B cell (primary cell): Measurements from ENCODE around the gene CAPNS1. TPM values are rescaled to one million over a fixed set of nuclear protein-coding genes. Genes with fewer than 3 reads are reported as not detected.
A peak's percentile ranks its signal among the peaks of the same experiment; 100 is the strongest.

Experiments used
- ATAC-seq: fragments of 200-7000 bp; cut with Tn5 transposase; one replicate; pipeline ENCODE4 v1.10.0; 2021; ENCODE audit warnings: low read depth, mild to moderate bottlenecking, moderate number of reproducible peaks, moderate library complexity
- CTCF ChIA-PET: fragments of 350-600 bp; sonication (Branson Sonifier 250); formaldehyde crosslinking; loops from one replicate; lab custom pipeline; 2021; ENCODE audit warnings: antibody characterized with exemption, inconsistent platforms; lab: Charles Lee
- POLR2A ChIA-PET: fragments of 350-600 bp; sonication (Branson Sonifier 250); formaldehyde crosslinking; loops from one replicate; lab custom pipeline; 2021; ENCODE audit warnings: antibody characterized with exemption; lab: Charles Lee
- DNase-seq: peaks from one replicate; pipeline ENCODE4 v3.0.0; 2013
- H2AFZ ChIP-seq: 2 replicates; pipeline ENCODE4 v1.6.1; 2012; ENCODE audit warnings: mild to moderate bottlenecking, low read depth, low read length; ENCODE audit not compliant: insufficient read depth, poor library complexity, severe bottlenecking
- H3K27ac ChIP-seq, 2 donors: 1 replicate in 1 of 2; 2 replicates in 1 of 2; pipeline ENCODE4 v1.5.1; 2012 to 2013; ENCODE audit warnings: low read length in 2 of 2, mild to moderate bottlenecking in 2 of 2, moderate library complexity in 1 of 2
- H3K27me3 ChIP-seq, 4 experiments: fragments of 200-600 bp in 1 of 4; sonication (generic) in 1 of 4; replicated peaks in 1 of 4; 1 replicate in 2 of 4; 2 replicates in 2 of 4; pipeline versions ENCODE4 v1.6.1 to v1.7.0; 2013 to 2016; ENCODE audit warnings: low read length in 3 of 4, mild to moderate bottlenecking in 2 of 4, mixed read lengths in 1 of 4, moderate library complexity in 1 of 4; ENCODE audit not compliant: insufficient read depth in 4 of 4, control insufficient read depth in 3 of 4; ENCODE audit errors: control extremely low read depth in 1 of 4
- H3K36me3 ChIP-seq, 2 experiments: replicated peaks in 1 of 2; 1 replicate in 1 of 2; 2 replicates in 1 of 2; pipeline versions ENCODE4 v1.6.1 to v1.7.1; 2013; ENCODE audit warnings: low read length in 1 of 2; ENCODE audit not compliant: insufficient read depth in 2 of 2, control insufficient read depth in 1 of 2; ENCODE audit errors: control extremely low read depth in 1 of 2, extremely low read depth in 1 of 2
- H3K4me1 ChIP-seq, 2 donors: fragments of 200-600 bp in 1 of 2; sonication (generic) in 1 of 2; 1 replicate in 1 of 2; 2 replicates in 1 of 2; pipeline versions ENCODE4 v1.5.1 to v1.6.1; 2013 to 2017; ENCODE audit warnings: low read length in 2 of 2; ENCODE audit not compliant: control insufficient read depth in 2 of 2, insufficient read depth in 2 of 2
- H3K4me2 ChIP-seq: replicated peaks from 2 replicates; pipeline ENCODE3; 2012; ENCODE audit warnings: mild to moderate bottlenecking, low read depth, low read length; ENCODE audit not compliant: poor library complexity, severe bottlenecking
- H3K4me3 ChIP-seq, 5 experiments: fragments of 200-600 bp in 1 of 5; sonication (generic) in 1 of 5; 1 replicate in 3 of 5; 2 replicates in 2 of 5; pipeline versions ENCODE4 v1.5.1 to v1.7.0; 2011 to 2016; ENCODE audit warnings: low read length in 4 of 5, mild to moderate bottlenecking in 4 of 5, low read depth in 2 of 5, control low read depth in 1 of 5, moderate library complexity in 1 of 5; ENCODE audit not compliant: insufficient read depth in 1 of 5; ENCODE audit errors: control extremely low read depth in 1 of 5, extremely low read depth in 1 of 5
- H3K79me2 ChIP-seq: fragments of 200-600 bp; sonication (generic); one replicate; pipeline ENCODE4 v1.6.0; 2016; ENCODE audit warnings: low read length; ENCODE audit not compliant: control insufficient read depth, insufficient read depth
- H3K9ac ChIP-seq: fragments of 200-600 bp; sonication (generic); 2 replicates; pipeline ENCODE4 v1.6.1; 2017; ENCODE audit warnings: mild to moderate bottlenecking, low read length, moderate library complexity
- H3K9me3 ChIP-seq, 3 donors: one replicate each; pipeline versions ENCODE4 v1.6.1 to v1.7.1; 2013; ENCODE audit warnings: low read length in 2 of 3; ENCODE audit not compliant: control insufficient read depth in 2 of 3, insufficient read depth in 1 of 3; ENCODE audit errors: control extremely low read depth in 1 of 3
- H4K20me1 ChIP-seq: 2 replicates; pipeline ENCODE4 v1.6.0; 2012; ENCODE audit warnings: mild to moderate bottlenecking, low read length; ENCODE audit not compliant: insufficient read depth, control insufficient read depth, poor library complexity, severe bottlenecking
- H3K27ac Mint-ChIP-seq: one replicate; pipeline ENCODE4 v1.8.0; 2021; ENCODE audit warnings: mixed read lengths
- H3K27me3 Mint-ChIP-seq: one replicate; pipeline ENCODE4 v1.8.0; 2021; ENCODE audit warnings: mixed read lengths
- H3K4me1 Mint-ChIP-seq: one replicate; pipeline ENCODE4 v1.8.0; 2021; ENCODE audit warnings: mixed read lengths
- H3K4me3 Mint-ChIP-seq: one replicate; pipeline ENCODE4 v1.8.0; 2021; ENCODE audit warnings: mixed read lengths
- H3K9me3 Mint-ChIP-seq: one replicate; pipeline ENCODE4 v1.8.0; 2022; ENCODE audit warnings: mixed read lengths; ENCODE audit not compliant: insufficient read depth
- EZH2 ChIP-seq: IDR thresholded peaks from 2 replicates; pipeline ENCODE4 v1.6.1; 2012; ENCODE audit warnings: borderline replicate concordance, low read depth, mild to moderate bottlenecking, moderate library complexity, low read length; ENCODE audit not compliant: insufficient read depth, poor library complexity, severe bottlenecking
- WGBS: methylation state at CpG from one replicate; pipeline ENCODE4 v1.1.5; 2013; ENCODE audit warnings: missing lambda C conversion rate; ENCODE audit not compliant: insufficient coverage; 5-methylcytosine and 5-hydroxymethylcytosine counted together
- intact Hi-C: fragments of 100-400 bp; cut with micrococcal nuclease; formaldehyde crosslinking; loops from one replicate; pipeline ENCODE4 v1.10.0; 2022
- polyA plus RNA-seq: library from polyadenylated mRNA; depleted of rRNA; stranded (reverse); fragments of >200 nt; gene quantifications from 2 replicates; pipeline ENCODE4 v1.2.3, GENCODE V29; 2012
- total RNA-seq, 2 donors: library from RNA; stranded (reverse); fragments of 120-200 nt in 1 of 2; gene quantifications; 1 replicate in 1 of 2; 2 replicates in 1 of 2; pipeline versions ENCODE4 v1.2.3 to v1.2.4, GENCODE V29; 2013 to 2022
- TF ChIP-seq, protein P1 (sequence below): fragments of 200-600 bp; IDR thresholded peaks from one replicate; pipeline ENCODE4 v1.8.0; 2022; ENCODE audit warnings: antibody characterized with exemption, mild to moderate bottlenecking

Gene CAPNS1
- total and polyA plus RNA-seq, 2 donors (not counting 1 experiment from before 2014, with no cell fraction given) = 272 to 294 TPM

DNA sequence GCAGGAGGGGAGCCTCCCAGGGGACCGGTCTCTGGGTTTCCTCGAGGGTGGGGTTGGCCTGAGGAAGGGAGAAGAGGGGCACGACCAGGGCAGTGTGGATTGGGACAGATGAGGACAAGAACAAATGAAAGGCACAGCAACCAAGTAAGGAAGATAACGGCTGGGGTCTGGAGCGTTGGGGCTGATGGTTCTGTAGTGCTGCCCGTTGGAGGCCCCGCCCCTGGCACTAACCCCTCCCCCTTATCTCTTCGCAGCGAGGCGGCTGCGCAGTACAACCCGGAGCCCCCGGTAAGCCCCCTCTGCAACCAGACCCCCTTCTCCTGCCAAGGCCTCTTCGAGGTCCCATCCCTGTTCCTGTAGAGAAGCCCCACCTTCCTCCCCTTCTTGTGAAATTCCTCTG is 2.2 kb downstream of the CAPNS1 start:
- Histone ChIP-seq H3K4me2 (no peak overlapping the region), H3K9ac (no peak overlapping the region)
- POLR2A ChIA-PET = interaction anchor here (0.5 kb wide), 1 partner anchor 414 kb away, joined by 3 read pairs; no protein-coding TSS in a partner anchor

DNA sequence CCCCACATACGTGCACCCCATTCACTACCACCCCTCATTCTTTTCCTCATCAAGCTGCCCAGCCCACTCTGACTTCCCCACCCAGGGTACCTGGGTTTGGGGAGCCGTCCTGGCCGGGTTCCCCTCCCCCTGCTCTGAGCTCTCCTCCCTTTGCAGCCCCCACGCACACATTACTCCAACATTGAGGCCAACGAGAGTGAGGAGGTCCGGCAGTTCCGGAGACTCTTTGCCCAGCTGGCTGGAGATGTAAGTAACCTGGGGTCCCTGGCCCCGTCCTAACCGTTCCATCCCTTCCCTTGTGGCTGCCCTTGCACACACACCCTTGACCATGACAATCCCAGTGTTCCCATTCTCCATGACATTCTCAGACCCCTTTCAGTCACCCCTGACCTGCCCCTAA is 2.6 kb downstream of the CAPNS1 start:
- Histone ChIP-seq H4K20me1 (peaks cover 27% of the 10 kb centered on the region), H3K9ac (no peak overlapping the region), H3K27me3 (no peaks in the 10 kb centered on the region), H3K4me2 (no peak overlapping the region), H3K4me1 (peaks cover 4 to 14% of the 10 kb centered on the region in 2 donors), H3K79me2 (peaks cover 26% of the 10 kb centered on the region), H3K27ac (no peak overlapping the region), H2AFZ (no peak overlapping the region), H3K9me3 (peaks cover 0 to 5% (median 0%) of the 10 kb centered on the region in 3 donors), H3K4me3 (no peak overlapping the region), H3K36me3 (peaks cover 0 to 36% of the 10 kb centered on the region in 2 experiments)
- ATAC-seq = no peak
- WGBS = 98% methylated on average over 9 of the region's 9 CpGs
- POLR2A ChIA-PET = no interaction called here
- H3K27me3 Mint-ChIP-seq = no peaks in the 10 kb centered on the region
- no peaks in the 10 kb centered on the region for H3K9me3 Mint-ChIP-seq
- CTCF ChIA-PET = interaction anchor here (1.1 to 2.3 kb wide), 2 partner anchors 12 to 27 kb away, joined by 3 to 9 read pairs; no protein-coding TSS in a partner anchor
- H3K27ac Mint-ChIP-seq = peak overlapping the region; percentile 63
- intact Hi-C loops = no loop called here
- H3K4me1 Mint-ChIP-seq = peaks cover 14% of the 10 kb centered on the region
- TF ChIP-seq EZH2 = no peak
- TF ChIP-seq, protein P1, sequence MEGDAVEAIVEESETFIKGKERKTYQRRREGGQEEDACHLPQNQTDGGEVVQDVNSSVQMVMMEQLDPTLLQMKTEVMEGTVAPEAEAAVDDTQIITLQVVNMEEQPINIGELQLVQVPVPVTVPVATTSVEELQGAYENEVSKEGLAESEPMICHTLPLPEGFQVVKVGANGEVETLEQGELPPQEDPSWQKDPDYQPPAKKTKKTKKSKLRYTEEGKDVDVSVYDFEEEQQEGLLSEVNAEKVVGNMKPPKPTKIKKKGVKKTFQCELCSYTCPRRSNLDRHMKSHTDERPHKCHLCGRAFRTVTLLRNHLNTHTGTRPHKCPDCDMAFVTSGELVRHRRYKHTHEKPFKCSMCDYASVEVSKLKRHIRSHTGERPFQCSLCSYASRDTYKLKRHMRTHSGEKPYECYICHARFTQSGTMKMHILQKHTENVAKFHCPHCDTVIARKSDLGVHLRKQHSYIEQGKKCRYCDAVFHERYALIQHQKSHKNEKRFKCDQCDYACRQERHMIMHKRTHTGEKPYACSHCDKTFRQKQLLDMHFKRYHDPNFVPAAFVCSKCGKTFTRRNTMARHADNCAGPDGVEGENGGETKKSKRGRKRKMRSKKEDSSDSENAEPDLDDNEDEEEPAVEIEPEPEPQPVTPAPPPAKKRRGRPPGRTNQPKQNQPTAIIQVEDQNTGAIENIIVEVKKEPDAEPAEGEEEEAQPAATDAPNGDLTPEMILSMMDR = no peak
- DNase-seq = no peak
- no peak overlapping the region for H3K4me3 Mint-ChIP-seq

More for the DNA sequence above, 2.2 kb downstream of the CAPNS1 start:
- peak overlapping the region; percentile 96 for H3K4me3 Mint-ChIP-seq
- intact Hi-C loops = no loop called here
- peaks cover 14% of the 10 kb centered on the region for H3K4me1 Mint-ChIP-seq
- peaks cover 0 to 5% (median 0%) of the 10 kb centered on the region in 3 donors for H3K9me3 ChIP-seq
- H3K27me3 Mint-ChIP-seq = no peaks in the 10 kb centered on the region
- H3K27me3 ChIP-seq = no peaks in the 10 kb centered on the region
- ATAC-seq (no peak), DNase-seq (no peak)
- peaks cover 26% of the 10 kb centered on the region for H3K79me2 ChIP-seq
- CTCF ChIA-PET = interaction anchor here (1.1 kb wide), 1 partner anchor 27 kb away, joined by 3 read pairs; no protein-coding TSS in a partner anchor
- no peaks in the 10 kb centered on the region for H3K9me3 Mint-ChIP-seq
- H3K4me3 ChIP-seq = no peak overlapping the region
- H3K4me1 ChIP-seq = peaks cover 4 to 14% of the 10 kb centered on the region in 2 donors
- H3K36me3 ChIP-seq = peaks cover 0 to 33% of the 10 kb centered on the region in 2 experiments
- H3K27ac Mint-ChIP-seq = peak overlapping the region; percentile 20
- no peak overlapping the region for H2AFZ ChIP-seq
- H4K20me1 ChIP-seq = peaks cover 27% of the 10 kb centered on the region
- WGBS = 94% methylated on average over 8 of the region's 14 CpGs
- no peak for TF ChIP-seq EZH2
- TF ChIP-seq, protein P1 = no peak
- no peak overlapping the region for H3K27ac ChIP-seq
